ENCODE measurements around the gene POLR2M. TPM values are rescaled to one million over a fixed set of nuclear protein-coding genes. Genes with fewer than 3 reads are reported as not detected.

Gene POLR2M
- total RNA-seq, 2 donors from 2014 or later: 61.7 to 75.9 TPM

DNA sequence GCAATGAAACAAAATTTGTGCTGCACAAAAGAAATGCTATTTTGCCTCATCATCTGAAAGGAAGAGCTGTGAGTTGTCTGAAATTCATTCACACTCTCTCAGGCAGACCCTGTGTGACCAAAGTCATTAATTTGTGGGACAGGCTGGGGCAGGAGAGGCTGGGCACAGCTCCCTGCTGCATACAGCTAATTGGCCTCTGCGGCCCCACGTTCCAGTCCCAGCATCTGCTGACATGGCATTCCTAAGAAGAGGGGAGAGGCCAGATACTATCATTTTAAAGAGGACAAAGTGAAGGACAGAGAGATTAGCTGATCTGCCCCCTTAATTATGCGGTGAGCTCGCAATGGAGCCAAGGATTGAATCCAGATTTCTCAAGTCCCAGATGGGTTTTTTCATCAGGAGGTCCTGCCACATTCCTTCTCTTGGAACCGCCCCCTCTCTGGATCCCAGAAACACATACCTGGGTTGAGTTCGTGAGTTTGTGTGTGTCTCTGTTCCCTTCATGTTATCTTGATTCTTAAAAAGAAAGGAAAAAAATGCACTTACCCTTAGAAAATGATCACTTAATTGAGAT lies 25.1 kb downstream of the POLR2M start:
- H3K27me3 ChIP-seq: no peaks in the 10 kb centered on the region
- intact Hi-C loops (cut with DNase I): loop anchor here (5.0 kb wide), 1 partner anchor 341 kb away; no protein-coding TSS in a partner anchor

DNA sequence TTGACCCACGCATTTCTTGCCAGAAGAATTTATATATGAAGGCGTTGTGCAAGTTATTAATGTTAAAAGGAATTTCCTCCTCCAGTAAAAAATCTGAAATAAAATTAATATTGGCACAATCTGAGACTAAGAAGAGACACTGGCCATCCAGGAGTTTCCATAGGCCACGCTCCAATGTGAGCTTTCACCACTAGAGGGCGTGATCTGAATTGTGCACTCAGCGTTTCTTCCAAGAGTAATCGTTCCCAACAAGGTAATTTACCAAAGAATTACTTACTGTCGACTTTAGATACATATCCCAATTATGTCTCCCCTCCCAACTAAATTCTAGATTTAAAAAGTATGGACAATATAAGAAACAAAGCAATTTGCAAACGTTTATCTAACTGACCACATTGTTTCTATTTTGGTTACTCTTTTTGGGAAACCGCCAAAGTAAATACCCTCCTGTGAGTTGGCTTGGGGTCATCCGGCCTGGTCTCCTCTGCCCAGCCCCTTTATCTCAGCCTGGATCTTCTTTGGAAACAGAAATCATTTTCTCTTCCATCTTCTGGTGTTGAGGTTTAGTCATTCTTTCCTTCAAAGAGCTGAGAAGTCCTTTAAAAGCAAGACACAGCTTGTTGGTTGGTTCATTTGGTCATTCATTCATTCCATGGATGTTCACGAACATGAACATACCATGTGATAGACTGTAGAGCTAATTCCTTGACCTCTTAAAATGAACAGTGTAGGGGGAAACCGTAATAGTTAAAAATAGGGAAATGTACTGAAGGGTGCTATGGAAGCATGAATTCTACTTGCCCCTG lies 26.2 kb downstream of the POLR2M start:
- H3K4me3 ChIP-seq: no peak overlapping the region

More for the DNA sequence above, 25.1 kb downstream of the POLR2M start:
- TF ChIP-seq, protein P1, sequence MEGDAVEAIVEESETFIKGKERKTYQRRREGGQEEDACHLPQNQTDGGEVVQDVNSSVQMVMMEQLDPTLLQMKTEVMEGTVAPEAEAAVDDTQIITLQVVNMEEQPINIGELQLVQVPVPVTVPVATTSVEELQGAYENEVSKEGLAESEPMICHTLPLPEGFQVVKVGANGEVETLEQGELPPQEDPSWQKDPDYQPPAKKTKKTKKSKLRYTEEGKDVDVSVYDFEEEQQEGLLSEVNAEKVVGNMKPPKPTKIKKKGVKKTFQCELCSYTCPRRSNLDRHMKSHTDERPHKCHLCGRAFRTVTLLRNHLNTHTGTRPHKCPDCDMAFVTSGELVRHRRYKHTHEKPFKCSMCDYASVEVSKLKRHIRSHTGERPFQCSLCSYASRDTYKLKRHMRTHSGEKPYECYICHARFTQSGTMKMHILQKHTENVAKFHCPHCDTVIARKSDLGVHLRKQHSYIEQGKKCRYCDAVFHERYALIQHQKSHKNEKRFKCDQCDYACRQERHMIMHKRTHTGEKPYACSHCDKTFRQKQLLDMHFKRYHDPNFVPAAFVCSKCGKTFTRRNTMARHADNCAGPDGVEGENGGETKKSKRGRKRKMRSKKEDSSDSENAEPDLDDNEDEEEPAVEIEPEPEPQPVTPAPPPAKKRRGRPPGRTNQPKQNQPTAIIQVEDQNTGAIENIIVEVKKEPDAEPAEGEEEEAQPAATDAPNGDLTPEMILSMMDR (IDR thresholded peaks at IDR 0.05): no peak
- H3K9me3 ChIP-seq: no peaks in the 10 kb centered on the region
- no peak overlapping the region for H3K9ac ChIP-seq (ENCODE audit: low read depth in 2 of 2, low read length in 2 of 2)
- peaks cover 5% of the 10 kb centered on the region for H3K4me1 ChIP-seq
- H3K27ac ChIP-seq: no peak overlapping the region
- no peaks in the 10 kb centered on the region for H3K36me3 ChIP-seq
- no peak overlapping the region for H3K4me3 ChIP-seq
- DNase-seq: no peak

DNA sequence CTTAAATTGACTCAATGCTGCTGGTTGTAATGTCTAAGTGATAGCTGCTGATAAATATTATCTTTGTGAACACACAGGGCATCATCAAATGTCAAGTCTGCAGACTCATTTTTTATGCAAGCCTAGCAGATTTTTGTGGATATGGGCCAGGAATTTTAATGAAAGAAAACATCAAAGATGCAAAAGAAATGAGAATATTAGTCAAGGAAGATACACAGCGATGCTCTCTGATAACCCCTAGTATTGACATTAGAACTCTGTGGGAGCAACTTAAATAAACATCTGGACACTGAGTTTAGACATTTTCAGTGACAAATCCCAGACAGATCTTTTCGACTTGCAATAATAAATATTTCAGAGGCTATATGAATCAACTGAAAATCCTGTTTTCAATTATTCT lies 28.3 kb downstream of the POLR2M start:
- intact Hi-C loops (cut with DNase I): loop anchor here (5.0 kb wide), 1 partner anchor 337 kb away; no protein-coding TSS in a partner anchor
- no peaks in the 10 kb centered on the region for H3K36me3 ChIP-seq

More for the DNA sequence above, 26.2 kb downstream of the POLR2M start:
- Histone ChIP-seq H3K9ac (ENCODE audit: low read depth in 2 of 2, low read length in 2 of 2) (no peak overlapping the region), H3K9me3 (no peaks in the 10 kb centered on the region), H3K4me1 (peaks cover 5% of the 10 kb centered on the region), H3K27me3 (no peaks in the 10 kb centered on the region), H3K36me3 (no peaks in the 10 kb centered on the region), H3K27ac (no peak overlapping the region)
- DNase-seq: peak; percentile 64
- TF ChIP-seq, protein P1 (IDR thresholded peaks at IDR 0.05): peak; percentile 82
- intact Hi-C loops (cut with DNase I): loop anchor here (5.0 kb wide), 1 partner anchor 340 kb away; no protein-coding TSS in a partner anchor

DNA sequence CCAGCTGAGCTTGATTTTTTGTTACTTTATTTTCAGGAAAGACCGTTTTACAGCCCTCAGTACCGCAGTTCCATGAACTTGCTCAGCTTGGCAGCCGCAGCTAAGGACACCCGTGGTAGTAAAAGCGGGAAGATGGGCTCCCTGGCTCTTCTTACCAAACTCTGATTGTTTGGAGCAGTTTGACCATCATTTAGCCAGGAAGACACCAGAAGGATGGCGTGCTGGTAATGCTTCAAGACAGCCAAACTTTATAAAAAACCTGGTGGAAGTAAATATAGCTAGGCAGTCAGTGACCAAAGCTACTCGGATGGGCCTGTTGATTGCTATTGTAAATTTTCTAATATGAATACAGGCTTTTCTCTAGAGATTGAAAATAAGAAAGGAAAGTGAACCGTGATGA lies 28.9 kb downstream of the POLR2M start:
- intact Hi-C loops (cut with DNase I): no loop called here
- Histone ChIP-seq H3K27me3 (no peaks in the 10 kb centered on the region), H3K9me3 (no peaks in the 10 kb centered on the region), H3K27ac (no peak overlapping the region), H3K4me3 (no peak overlapping the region), H3K36me3 (no peaks in the 10 kb centered on the region), H3K4me1 (peaks cover 5% of the 10 kb centered on the region), H3K9ac (ENCODE audit: low read depth in 2 of 2, low read length in 2 of 2) (no peak overlapping the region)
- TF ChIP-seq, protein P1 (IDR thresholded peaks at IDR 0.05): no peak
- DNase-seq: no peak

More for the DNA sequence above, 28.3 kb downstream of the POLR2M start:
- Histone ChIP-seq H3K9me3 (no peaks in the 10 kb centered on the region), H3K9ac (ENCODE audit: low read depth in 2 of 2, low read length in 2 of 2) (no peak overlapping the region), H3K27me3 (no peaks in the 10 kb centered on the region), H3K27ac (no peak overlapping the region), H3K4me3 (no peak overlapping the region), H3K4me1 (peaks cover 5% of the 10 kb centered on the region)
- TF ChIP-seq, protein P1 (IDR thresholded peaks at IDR 0.05): no peak
- DNase-seq: no peak

DNA sequence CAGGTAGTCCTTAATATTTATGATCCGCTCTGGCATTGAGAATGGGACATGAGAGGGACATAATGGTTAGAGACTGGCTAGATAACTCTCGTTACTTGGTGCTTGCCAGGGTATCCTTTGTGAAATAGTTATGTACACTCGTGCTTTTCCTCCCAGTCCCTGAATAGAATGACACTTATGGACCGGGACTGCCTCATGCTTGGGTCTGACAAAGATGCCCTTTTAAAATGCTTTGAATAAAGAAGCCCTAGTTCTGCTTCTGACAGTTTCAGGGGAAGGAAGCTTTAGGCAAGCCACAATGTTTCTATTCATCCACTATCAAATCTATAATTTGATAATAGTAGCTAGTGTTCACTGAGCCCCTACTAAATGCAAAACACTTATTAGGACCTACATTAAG lies 29.4 kb downstream of the POLR2M start:
- H3K9me3 ChIP-seq: no peaks in the 10 kb centered on the region
- H3K27me3 ChIP-seq: no peaks in the 10 kb centered on the region
- no peak for DNase-seq
- no peak overlapping the region for H3K9ac ChIP-seq (ENCODE audit: low read depth in 2 of 2, low read length in 2 of 2)
- H3K27ac ChIP-seq: no peak overlapping the region
- no peaks in the 10 kb centered on the region for H3K36me3 ChIP-seq
- TF ChIP-seq, protein P1 (IDR thresholded peaks at IDR 0.05): no peak
- no peak overlapping the region for H3K4me3 ChIP-seq
- peaks cover 5% of the 10 kb centered on the region for H3K4me1 ChIP-seq
- intact Hi-C loops (cut with DNase I): no loop called here

All from colonic mucosa (tissue), 4 donors.